Kidney glomerular epithelial cell (primary cell): Measurements from ENCODE around the gene RAMP1.

ENCODE experiments used
- DNase-seq: peaks from one replicate; lab custom pipeline; 2025; lab: John Stamatoyannopoulos, UW

RAMP1 gene

DNA sequence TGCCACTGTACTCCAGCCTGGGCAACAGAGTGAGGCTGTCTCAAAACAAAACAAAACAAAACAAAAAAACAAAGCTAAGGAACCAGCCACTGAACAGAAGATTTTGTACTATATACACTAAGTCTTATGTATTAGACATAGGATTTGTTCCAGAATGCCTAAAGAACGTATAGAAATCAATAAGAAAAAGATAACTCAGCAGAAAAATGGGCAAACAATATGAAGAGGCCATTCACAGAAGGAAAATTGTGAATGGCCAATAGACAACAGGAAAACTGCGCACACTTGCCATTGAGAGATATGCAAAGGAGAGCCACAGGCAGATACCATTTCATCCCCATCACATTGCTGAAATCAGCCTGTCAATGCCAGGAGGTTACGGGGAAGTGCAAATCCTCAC, 92.5 kb downstream of the RAMP1 start:
- no peak for DNase-seq

DNA sequence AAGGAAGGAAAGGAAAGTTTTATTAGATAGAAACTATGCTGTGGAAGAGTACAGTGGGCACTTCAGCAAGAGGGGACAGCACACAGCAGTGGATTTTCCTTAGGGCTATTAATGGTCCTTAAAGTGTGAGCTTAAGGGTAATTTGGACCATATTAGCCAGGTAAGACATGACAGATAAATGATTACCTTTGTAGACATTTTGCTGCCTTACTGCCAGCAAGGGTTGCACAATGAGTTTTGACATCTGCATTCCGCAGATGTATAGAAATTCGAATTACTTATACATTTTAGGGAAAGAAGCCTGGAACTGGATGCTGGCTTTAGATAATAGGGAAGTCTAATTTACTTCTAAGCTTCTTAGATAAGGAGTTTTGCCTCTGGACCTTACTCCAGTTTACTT, 93.4 kb downstream of the RAMP1 start:
- DNase-seq, result no peak

DNA sequence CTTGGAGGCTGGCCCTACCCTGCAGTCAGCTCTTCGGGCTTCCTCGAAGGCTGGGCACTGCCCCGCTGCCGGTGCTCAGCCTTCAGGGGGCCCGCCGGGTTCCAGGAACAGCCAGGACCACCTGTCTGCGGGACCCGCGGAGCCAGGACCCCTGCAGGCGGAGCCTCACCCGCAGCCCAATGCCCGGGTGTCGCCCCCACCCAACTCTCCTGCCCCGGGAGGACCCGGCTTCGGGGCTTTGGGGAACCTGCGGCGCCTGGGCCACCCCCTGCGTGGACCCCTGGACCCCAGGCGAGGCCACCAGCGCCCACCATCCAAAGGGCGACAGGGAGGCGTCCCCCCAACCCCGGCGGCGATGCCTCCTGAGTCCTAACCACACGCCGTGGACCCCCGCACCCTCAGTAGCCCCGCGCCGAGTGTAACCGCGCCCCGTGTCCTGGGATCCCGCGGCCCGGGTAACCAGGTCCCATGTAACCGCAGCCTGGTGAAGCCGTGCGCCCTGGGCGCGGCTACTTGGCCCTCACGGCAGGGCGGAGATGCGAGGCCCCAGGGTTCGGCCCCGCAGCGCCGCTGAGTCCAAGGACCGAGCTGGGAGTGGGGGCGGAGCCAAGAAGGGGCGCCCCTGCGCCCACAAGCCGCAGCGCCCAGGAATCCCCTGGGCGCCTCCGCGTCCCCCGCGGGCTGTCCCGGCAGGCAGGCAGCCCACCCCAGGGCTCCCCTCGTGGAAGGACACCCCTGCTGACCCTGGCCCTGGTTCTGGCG, 96.4 kb downstream of the RAMP1 start:
- no peak for DNase-seq

DNA sequence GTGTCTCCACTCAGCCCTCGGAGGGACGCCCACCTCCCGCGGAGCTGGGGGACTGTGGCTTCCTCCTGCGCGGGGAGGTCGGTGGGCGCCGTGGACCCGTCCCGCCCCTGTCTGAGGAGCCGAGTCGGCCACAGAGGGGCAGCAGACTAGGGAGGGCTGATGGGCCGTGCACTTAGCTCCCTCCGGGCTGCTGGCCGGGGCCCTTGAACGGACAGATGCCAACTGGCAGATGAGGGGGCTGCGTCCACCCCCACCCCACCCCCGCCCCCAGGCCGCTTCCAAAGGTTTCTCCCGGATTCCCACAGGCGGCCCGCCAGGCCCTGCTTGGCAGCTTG, 96.9 kb downstream of the RAMP1 start:
- DNase-seq, result no peak

DNA sequence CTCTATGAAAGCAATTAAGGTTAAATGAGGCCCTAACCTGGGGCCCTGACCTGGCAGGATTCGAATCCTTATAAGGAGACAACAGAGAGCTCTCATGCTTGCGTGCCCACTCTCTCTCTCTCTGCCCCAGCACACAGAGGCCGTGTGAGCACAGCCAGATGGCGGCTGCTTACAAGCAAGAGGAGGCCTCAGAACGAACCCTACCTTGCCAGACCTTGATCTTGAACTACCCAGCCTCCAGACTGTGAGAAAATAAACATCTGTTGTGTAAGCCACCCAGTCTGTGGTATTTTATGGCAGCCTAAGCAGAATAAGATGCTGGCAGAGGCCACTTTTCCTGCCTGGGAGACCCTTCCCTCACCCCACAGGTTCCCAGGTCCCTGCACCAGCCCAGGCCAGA, 102.2 kb downstream of the RAMP1 start:
- DNase-seq, result no peak
